Left renal pelvis (tissue), 4 donors: Measurements from ENCODE around the gene EPB41L2. TPM values are rescaled to one million over a fixed set of nuclear protein-coding genes. Genes with fewer than 3 reads are reported as not detected.
"Not testable (repeated sequence)": the region's sequence is repeated elsewhere in the genome, so short reads cannot be mapped to it uniquely, and the experiment has no call there.

Experiments
- DNase-seq, 4 donors: peaks; one replicate each; pipeline ENCODE4 v3.0.0-alpha.2; 2013; ENCODE audit warnings: low read depth in 4 of 4, low spot score in 3 of 4
- polyA plus RNA-seq, 4 donors: library from polyadenylated mRNA; unstranded; fragments of 120-200 nt; gene quantifications; one replicate each; pipeline ENCODE4 v1.2.1, GENCODE V29; 2013; ENCODE audit not compliant: insufficient read length in 4 of 4

EPB41L2 gene
- polyA plus RNA-seq, 4 donors = 147 to 448 (median 175) TPM

DNA sequence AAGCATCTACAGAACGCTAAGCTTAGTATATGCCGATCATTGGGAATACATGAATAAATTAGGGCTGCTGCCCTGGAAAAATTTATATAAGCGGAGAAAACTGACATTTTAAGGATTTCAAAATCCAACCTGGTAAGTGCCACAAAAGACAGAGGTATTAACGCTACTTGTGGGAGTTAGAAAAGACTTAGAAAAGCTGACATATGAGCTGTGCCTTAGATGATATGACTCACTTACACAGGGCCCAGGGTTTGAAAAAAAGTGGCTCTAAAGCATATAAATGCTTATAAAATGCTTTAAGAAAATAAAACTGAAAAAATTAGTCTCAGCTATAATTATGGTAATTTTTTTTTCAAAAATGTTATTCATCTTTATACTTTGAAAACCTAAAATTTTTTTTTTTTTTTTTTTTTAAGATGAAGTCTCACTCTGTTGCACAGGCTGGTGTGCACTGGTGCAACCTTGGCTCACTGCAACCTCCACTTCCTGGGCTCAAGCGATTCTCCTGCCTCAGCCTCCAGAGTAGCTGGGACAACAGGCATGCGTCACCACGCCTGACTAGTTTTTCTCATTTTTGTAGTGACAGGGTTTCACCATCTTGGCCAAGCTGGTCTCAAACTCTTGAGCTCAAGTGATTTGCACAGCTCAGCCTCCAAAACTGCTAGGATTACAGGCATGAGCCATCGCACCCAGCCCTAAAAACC lies 25.7 kb downstream of the EPB41L2 start:
- DNase-seq = no peak

GRCh38 chr6:131036601-131037000 lies 26.4 kb downstream of the EPB41L2 start:
- DNase-seq = no peak

DNA sequence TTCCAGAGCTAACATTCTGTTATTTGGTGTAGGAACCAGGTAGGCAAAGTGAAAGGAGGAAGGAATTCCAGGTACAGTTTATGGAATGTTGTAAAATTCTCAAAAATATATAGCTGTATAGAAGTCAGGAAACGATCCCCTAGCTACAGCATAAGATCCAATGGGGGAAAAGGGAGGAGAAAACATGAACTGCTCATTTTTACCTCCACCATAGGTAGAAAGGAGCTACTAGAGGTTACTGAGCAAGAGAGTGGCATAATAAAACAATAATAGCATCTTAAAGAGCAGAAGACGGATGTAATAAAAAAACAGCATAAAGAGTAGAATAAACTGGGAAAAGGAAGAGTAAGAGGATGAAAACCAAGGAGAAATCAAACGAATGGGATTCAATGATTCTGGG lies 26.9 kb downstream of the EPB41L2 start:
- no peak for DNase-seq

DNA sequence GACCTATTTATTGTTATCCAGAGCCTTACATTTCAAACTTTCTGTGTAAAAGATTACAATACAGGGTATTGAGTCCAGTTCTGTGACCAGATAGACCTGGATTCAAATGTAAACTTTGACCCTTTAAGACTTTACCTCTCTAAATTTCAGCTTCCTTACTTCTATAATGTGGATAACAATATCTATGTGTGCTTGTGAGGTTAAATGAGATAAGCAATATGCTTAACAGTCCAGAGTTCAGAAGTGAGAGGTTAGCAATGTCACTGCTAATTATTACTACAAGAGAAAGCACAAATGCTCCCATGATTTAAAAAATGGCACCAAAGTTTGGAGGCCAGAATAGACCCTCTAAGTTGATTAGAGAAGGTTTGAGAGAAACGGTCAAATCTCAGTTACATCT lies 27.5 kb downstream of the EPB41L2 start:
- no peak for DNase-seq

GRCh38 chr6:131033631-131034030 lies 29.4 kb downstream of the EPB41L2 start:
- no peak for DNase-seq

GRCh38 chr6:131029626-131030297 lies 33.3 kb downstream of the EPB41L2 start:
- no peak for DNase-seq

DNA sequence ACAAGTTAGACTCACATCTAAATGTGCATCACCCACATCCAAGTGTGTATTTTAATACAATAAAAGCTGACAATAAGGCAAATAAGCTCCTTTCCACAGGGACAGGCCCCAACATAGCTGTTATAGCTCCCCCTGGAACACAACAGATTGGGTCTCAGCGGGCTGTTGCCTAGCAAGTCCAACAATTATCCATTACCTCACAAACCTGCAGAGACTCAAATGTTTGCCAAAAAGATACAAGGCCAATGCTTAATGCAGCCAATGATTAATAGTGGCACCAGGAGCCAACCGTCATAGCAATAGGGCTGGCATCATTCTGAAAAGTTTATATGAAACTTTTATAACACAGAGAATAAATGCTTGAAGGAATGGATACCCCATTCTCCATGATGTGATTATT lies 35.7 kb downstream of the EPB41L2 start:
- no peak for DNase-seq

DNA sequence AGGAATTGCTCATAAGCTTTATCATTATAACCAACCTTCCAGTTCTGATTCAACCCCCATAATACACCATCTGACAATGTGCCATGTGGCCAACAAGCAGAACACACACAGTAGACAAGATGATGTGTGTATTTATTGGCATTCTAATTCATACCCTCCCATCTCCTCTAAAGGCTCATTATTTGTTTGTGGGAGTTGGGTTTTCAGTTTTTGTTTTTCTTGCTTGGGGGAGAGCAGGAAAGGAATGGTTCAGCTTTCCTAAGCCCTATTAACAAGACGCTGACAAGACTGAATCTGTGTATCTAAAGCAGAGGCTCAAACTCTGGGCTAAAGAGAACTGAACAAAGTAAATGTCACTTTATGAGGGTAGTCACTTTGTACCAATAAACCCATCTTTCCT lies 36.8 kb downstream of the EPB41L2 start:
- no peak for DNase-seq

GRCh38 chr6:131024565-131024964 lies 38.5 kb downstream of the EPB41L2 start:
- no peak for DNase-seq

DNA sequence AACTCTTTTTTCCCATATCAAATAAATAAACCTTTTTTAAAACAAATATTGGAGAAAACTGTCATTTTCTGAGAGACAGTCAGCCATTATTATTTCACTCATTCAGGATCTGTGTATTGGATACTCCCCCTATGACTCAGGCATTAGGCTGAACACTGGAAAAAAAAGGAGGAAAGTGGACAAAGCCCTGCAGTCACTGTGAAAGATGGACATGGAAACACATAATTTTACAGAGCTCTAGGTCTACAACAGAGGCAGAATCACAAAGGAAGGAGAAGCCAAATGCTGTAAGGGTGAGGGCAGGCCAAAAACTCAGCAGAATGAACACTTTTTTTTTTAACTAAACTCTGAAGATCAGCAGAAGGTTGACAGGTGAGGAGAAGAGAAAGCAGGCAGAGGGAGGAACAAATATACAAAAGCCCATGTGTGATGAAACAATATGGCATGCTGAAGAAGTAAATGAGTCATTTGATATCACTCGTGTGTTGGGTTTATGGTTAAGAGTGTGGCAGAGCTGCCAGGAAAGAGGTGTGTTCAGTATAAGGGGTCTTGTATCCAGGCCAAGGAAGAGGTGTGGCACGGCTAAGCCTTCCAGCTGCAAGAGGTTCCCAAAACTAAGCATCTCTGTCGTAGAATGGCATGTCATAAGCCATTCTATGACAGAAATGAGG lies 39.1 kb downstream of the EPB41L2 start:
- no peak for DNase-seq

GRCh38 chr6:131022691-131023090 lies 40.4 kb downstream of the EPB41L2 start:
- DNase-seq = no peak

DNA sequence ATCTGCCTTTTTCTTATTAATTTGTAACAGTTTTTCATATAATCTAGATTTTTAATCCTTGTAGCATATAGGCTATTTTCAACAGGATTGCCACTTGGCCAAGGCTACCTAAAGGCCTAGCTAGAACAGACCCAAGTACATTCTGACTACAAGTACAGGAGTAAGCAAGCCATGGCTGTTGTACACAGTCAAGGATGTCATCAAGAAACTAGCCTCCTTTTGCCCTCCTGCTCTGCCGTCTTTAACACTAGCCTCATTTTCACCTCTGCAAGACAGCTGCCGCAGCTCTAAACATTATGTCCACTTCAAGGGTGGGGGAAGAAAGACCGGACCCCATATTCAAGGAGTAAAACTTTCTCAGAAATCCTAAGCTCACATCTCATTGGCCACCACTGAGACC lies 45.1 kb downstream of the EPB41L2 start:
- no peak for DNase-seq

- DNase-seq = no peak
Measured at GRCh38 chr6:131015630-131016263, 47.3 kb downstream of the EPB41L2 start.

GRCh38 chr6:131015025-131015591 lies 47.9 kb downstream of the EPB41L2 start:
- DNase-seq = no peak

DNA sequence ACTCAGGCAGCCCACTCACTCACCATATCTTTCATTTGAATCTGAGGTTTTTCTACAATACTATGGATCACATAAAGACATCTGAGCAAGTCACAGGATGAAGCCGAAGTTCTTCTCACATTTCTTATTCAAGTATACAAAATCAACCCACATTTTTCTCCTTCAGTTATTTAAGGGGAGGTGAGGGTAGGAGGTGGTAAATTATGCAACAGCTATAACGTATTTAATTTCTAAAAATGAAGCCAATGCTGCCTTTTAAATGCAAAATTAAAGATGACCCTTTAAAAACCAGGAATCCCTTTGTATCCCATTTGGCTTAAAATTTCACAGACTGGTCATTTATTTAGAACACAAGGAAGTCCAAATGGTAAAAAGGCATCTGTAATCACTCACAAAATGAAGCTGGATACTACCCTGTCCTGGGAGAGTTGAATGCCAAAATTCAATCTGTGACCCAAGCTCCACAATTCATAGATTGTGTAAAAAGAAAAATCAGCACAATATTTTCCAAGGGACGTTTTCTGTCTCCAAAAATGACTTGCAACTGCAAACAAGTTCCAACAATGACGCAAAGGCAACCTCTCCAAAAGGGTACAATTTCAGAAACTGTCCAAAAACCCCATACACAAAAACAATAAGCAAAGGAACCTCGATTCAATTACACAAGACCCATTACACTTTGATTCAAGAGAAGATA lies 48.8 kb downstream of the EPB41L2 start:
- no peak for DNase-seq

GRCh38 chr6:131013495-131013894 lies 49.5 kb downstream of the EPB41L2 start:
- no peak for DNase-seq

- no peak for DNase-seq
Measured at GRCh38 chr6:131009790-131010189, 53.3 kb downstream of the EPB41L2 start.

DNA sequence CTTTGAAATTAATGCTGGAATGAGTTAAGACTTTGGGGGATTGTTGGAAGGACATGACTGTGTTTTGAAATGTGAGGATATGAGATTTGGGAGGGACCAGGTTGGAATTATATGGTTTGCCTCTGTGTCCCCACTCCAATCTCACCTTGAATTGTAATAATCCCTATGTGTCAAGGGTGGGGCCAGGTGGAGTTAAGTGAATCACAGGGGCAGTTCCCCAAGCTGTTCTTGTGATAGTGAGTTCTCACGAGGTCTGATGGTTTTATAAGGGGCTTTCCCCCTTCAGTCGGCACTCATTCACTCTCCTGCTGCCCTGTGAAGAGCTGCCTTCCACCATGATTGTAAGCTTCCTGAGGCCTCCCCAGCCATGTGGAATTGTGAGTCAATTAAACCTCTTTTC lies 54.1 kb downstream of the EPB41L2 start:
- DNase-seq = not testable (repeated sequence)

DNA sequence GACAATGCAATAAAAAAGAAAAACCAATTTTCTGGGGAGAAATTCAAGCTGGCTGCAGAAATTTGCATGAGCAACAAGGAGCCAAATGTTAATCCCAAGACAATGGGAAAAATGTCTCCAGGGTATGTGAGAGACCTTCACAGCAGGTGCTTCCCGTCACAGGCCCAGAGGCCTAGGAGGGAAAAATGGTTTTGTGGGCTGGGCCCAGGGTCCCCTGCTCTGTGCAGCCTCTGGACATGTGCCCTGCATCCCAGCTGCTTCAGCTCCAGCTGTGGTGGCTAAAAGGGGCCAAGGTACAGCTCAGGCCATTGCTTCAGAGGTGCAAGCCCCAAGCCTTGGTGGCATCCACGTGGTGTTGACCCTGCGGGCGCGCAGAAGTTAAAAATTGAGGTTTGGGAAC lies 55.1 kb downstream of the EPB41L2 start:
- not testable (repeated sequence) for DNase-seq

GRCh38 chr6:131007286-131007685 lies 55.8 kb downstream of the EPB41L2 start:
- no peak for DNase-seq
